ENCODE results near the gene FAM241B. TPM values are rescaled to one million over a fixed set of nuclear protein-coding genes. Genes with fewer than 3 reads are reported as not detected.
A peak's percentile ranks its signal among the peaks of the same experiment; 100 is the strongest.

Gene FAM241B
- total RNA-seq, 2 experiments from 2014 or later, result 11.1 to 12.3 TPM

- CTCF ChIA-PET, result interaction anchor here (2.2 to 2.7 kb wide), 2 partner anchors 9 to 17 kb away, joined by 9 to 12 read pairs; partner anchors contain the start of gene FAM241B
- intact Hi-C loops (cut with micrococcal nuclease), result no loop called here
- no peaks in the 10 kb centered on the region for H3K27me3 Mint-ChIP-seq (ENCODE audit: low read depth)
- H3K36me3 Mint-ChIP-seq (ENCODE audit: low read depth), result peaks cover 1% of the 10 kb centered on the region
- no peak overlapping the region for H3K4me3 Mint-ChIP-seq
- peaks cover 14% of the 10 kb centered on the region for H3K9me3 Mint-ChIP-seq
- DNase-seq, result no peak
- H3K4me1 Mint-ChIP-seq (ENCODE audit: low read depth), result peaks cover 30% of the 10 kb centered on the region
- H3K27ac Mint-ChIP-seq, result no peak overlapping the region
These were observed 9.4 kb upstream of the FAM241B start for GRCh38 chr10:69620625-69621024.

DNA sequence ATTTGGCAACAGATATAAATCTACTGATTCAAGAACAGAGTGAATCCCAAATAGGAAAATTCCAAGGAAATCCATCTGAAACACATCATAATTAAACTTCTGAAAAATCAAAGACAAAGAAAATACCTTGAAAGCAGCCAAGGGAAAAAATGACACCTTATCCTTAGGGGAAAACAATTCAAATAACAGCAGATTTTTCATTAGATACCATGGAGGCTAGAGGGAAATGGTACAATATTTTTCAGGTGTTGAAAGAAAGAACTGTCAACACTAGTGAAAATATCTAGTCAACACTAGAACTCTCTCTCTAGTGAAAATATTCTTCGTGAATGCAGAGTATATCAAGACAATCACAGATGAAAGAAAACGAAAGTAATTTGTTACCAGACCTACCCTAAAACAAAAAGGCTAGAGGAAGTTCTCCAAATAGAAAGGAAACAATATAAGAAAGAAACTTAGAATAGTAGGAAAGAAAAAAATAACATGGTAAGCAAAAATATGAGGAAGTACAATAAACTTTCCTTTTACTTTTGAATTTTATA, 5.7 kb upstream of the FAM241B start:
- intact Hi-C loops (cut with micrococcal nuclease), result no loop called here
- CTCF ChIA-PET, result no interaction called here
- DNase-seq, result no peak
- H3K27me3 Mint-ChIP-seq (ENCODE audit: low read depth), result no peaks in the 10 kb centered on the region
- peaks cover 30% of the 10 kb centered on the region for H3K4me1 Mint-ChIP-seq (ENCODE audit: low read depth)
- peaks cover 1% of the 10 kb centered on the region for H3K36me3 Mint-ChIP-seq (ENCODE audit: low read depth)
- H3K4me3 Mint-ChIP-seq, result no peak overlapping the region
- H3K27ac Mint-ChIP-seq, result no peak overlapping the region
- H3K9me3 Mint-ChIP-seq, result peaks cover 14% of the 10 kb centered on the region

- H3K27ac Mint-ChIP-seq, result no peak overlapping the region
- no peak for DNase-seq
- intact Hi-C loops (cut with micrococcal nuclease), result no loop called here
- peaks cover 1% of the 10 kb centered on the region for H3K36me3 Mint-ChIP-seq (ENCODE audit: low read depth)
- H3K4me1 Mint-ChIP-seq (ENCODE audit: low read depth), result peaks cover 20% of the 10 kb centered on the region
- H3K4me3 Mint-ChIP-seq, result no peak overlapping the region
- peaks cover 14% of the 10 kb centered on the region for H3K9me3 Mint-ChIP-seq
- CTCF ChIA-PET, result interaction anchor here (0.6 to 1.7 kb wide), 4 partner anchors 8 to 1132 kb away, joined by 3 to 4 read pairs (median 4); no protein-coding TSS in a partner anchor
- H3K27me3 Mint-ChIP-seq (ENCODE audit: low read depth), result no peaks in the 10 kb centered on the region
These were observed 3.2 kb upstream of the FAM241B start for GRCh38 chr10:69626826-69627225.

GRCh38 chr10:69628891-69629290, 1.2 kb upstream of the FAM241B start:
- H3K9me3 Mint-ChIP-seq, result peaks cover 8% of the 10 kb centered on the region
- no peak overlapping the region for H3K27ac Mint-ChIP-seq
- peaks cover 3% of the 10 kb centered on the region for H3K36me3 Mint-ChIP-seq (ENCODE audit: low read depth)
- CTCF ChIA-PET, result interaction anchor here (0.7 to 1.7 kb wide), 12 partner anchors 9 to 120 kb away, joined by 3 to 12 read pairs (median 4); partner anchors contain the start of gene NEUROG3
- peaks cover 12% of the 10 kb centered on the region for H3K4me1 Mint-ChIP-seq (ENCODE audit: low read depth)
- no peaks in the 10 kb centered on the region for H3K27me3 Mint-ChIP-seq (ENCODE audit: low read depth)
- no peak for DNase-seq
- H3K4me3 Mint-ChIP-seq, result no peak overlapping the region
- intact Hi-C loops (cut with micrococcal nuclease), result no loop called here

DNA sequence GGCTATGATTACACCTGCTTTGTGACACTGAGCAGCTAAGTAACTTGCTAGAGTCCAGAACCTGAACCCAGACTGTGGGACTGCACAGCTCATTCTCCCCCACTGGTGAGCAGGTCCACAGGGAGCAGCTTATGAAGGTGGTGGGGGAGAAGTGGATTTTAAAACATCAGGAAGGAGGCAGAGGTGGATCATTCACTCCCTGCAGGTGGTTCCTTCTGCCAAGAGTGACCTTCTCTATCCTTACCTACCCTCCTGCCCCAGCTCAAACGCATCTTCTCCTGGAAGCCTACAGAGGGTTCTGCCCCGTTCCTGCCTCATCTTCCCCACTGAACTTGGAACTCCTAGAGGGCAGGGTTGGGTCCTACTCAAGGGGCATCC, 539 bp upstream of the FAM241B start:
- no peak overlapping the region for H3K27ac Mint-ChIP-seq
- intact Hi-C loops (cut with micrococcal nuclease), result no loop called here
- H3K4me1 Mint-ChIP-seq (ENCODE audit: low read depth), result peaks cover 6% of the 10 kb centered on the region
- no peaks in the 10 kb centered on the region for H3K27me3 Mint-ChIP-seq (ENCODE audit: low read depth)
- H3K36me3 Mint-ChIP-seq (ENCODE audit: low read depth), result peaks cover 2% of the 10 kb centered on the region
- CTCF ChIA-PET, result interaction anchor here (0.7 to 1.7 kb wide), 12 partner anchors 8 to 120 kb away, joined by 3 to 12 read pairs (median 4); partner anchors contain the start of gene NEUROG3
- DNase-seq, result no peak
- peak overlapping the region; percentile 72 for H3K4me3 Mint-ChIP-seq
- peaks cover 4% of the 10 kb centered on the region for H3K9me3 Mint-ChIP-seq

GRCh38 chr10:69630651-69631400, 779 bp downstream of the FAM241B start:
- CTCF ChIA-PET, result interaction anchor here (1.5 to 2.1 kb wide), 2 partner anchors 9 to 86 kb away, joined by 3 to 11 read pairs; no protein-coding TSS in a partner anchor
- Mint-ChIP-seq H3K4me1 (ENCODE audit: low read depth) (peaks cover 5% of the 10 kb centered on the region), H3K27me3 (ENCODE audit: low read depth) (no peaks in the 10 kb centered on the region), H3K9me3 (no peaks in the 10 kb centered on the region), H3K4me3 (peak overlapping the region; percentile 67), H3K27ac (no peak overlapping the region), H3K36me3 (ENCODE audit: low read depth) (peaks cover 2% of the 10 kb centered on the region)
- no peak for DNase-seq
- intact Hi-C loops (cut with micrococcal nuclease), result loop anchor here (2.0 kb wide), 1 partner anchor 222 kb away; no protein-coding TSS in a partner anchor

DNA sequence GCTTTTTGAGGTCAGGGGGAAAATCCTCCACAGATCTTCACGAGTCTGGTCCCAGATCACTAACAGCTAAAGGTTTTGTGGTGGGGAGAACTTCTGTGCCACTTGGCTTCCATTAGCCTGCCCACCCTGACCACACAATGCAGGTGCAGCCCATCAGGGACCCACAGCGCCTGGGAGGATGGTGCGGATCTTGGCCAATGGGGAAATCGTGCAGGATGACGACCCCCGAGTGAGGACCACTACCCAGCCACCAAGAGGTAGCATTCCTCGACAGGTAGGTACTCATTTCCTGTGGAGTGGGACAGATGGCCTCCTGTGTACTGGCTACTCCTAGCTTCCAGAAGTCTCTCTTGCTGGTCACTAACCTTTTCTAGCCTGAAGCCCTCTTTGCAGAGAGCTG, 1.5 kb downstream of the FAM241B start:
- Mint-ChIP-seq H3K4me1 (ENCODE audit: low read depth) (peaks cover 5% of the 10 kb centered on the region), H3K36me3 (ENCODE audit: low read depth) (peaks cover 2% of the 10 kb centered on the region), H3K9me3 (no peaks in the 10 kb centered on the region), H3K27ac (no peak overlapping the region), H3K4me3 (peak overlapping the region; percentile 67), H3K27me3 (ENCODE audit: low read depth) (no peaks in the 10 kb centered on the region)
- DNase-seq, result no peak
- CTCF ChIA-PET, result interaction anchor here (0.9 to 2.1 kb wide), 4 partner anchors 9 to 125 kb away, joined by 3 to 11 read pairs (median 4); no protein-coding TSS in a partner anchor
- intact Hi-C loops (cut with micrococcal nuclease), result loop anchor here (2.0 kb wide), 1 partner anchor 223 kb away; no protein-coding TSS in a partner anchor

GRCh38 chr10:69632516-69633199, 2.6 kb downstream of the FAM241B start:
- no peak for DNase-seq
- no peaks in the 10 kb centered on the region for H3K27me3 Mint-ChIP-seq (ENCODE audit: low read depth)
- H3K36me3 Mint-ChIP-seq (ENCODE audit: low read depth), result peaks cover 2% of the 10 kb centered on the region
- H3K27ac Mint-ChIP-seq, result no peak overlapping the region
- intact Hi-C loops (cut with micrococcal nuclease), result no loop called here
- CTCF ChIA-PET, result interaction anchor here (0.9 to 13.1 kb wide), 5 partner anchors 7 to 126 kb away, joined by 3 to 322 read pairs (median 6); no protein-coding TSS in a partner anchor
- H3K4me3 Mint-ChIP-seq, result no peak overlapping the region
- no peaks in the 10 kb centered on the region for H3K9me3 Mint-ChIP-seq
- peaks cover 5% of the 10 kb centered on the region for H3K4me1 Mint-ChIP-seq (ENCODE audit: low read depth)

GRCh38 chr10:69633673-69634635, 3.9 kb downstream of the FAM241B start:
- Mint-ChIP-seq H3K4me1 (ENCODE audit: low read depth) (peaks cover 5% of the 10 kb centered on the region), H3K27me3 (ENCODE audit: low read depth) (no peaks in the 10 kb centered on the region), H3K9me3 (no peaks in the 10 kb centered on the region), H3K27ac (no peak overlapping the region), H3K36me3 (ENCODE audit: low read depth) (peaks cover 2% of the 10 kb centered on the region), H3K4me3 (no peak overlapping the region)
- intact Hi-C loops (cut with micrococcal nuclease), result no loop called here
- CTCF ChIA-PET, result interaction anchor here (0.6 to 13.1 kb wide), 3 partner anchors 14 to 118 kb away, joined by 4 to 322 read pairs (median 4); no protein-coding TSS in a partner anchor
- DNase-seq, result no peak

DNA sequence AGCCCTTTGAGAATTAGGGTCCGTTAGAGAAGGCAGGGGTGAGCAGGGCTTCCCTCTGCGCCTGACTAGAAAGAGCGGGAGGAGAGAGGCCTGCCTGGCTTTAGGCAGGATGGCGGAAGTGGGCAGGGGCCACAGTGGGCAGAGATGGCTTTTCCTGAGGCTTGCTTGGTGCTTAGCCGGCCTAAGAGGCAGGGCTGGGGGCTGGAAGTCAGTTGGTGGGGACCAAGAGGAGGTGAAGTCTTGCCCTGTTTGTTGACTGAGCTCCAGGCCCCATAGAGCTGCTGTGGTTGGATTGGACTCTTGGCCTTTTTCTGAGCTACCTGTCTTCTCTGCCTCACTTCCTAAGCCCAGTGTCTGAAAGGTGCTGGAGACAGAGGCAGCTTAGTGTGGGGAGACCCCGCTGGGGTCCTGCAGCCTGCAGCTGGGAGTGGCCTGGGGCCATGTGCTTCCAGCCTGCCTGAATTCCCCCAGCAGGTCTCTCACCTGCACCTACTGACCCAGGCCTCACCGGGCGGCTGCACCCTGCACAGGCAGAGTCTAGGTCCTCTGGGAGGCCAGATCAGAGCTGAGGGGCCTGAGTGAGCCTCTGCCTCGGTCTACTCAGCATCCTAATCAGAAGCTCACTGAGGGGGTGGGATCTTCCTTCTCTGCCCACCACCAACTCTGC, 4.8 kb downstream of the FAM241B start:
- CTCF ChIA-PET, result interaction anchor here (0.6 to 13.1 kb wide), 7 partner anchors 9 to 227 kb away, joined by 3 to 322 read pairs (median 4); no protein-coding TSS in a partner anchor
- DNase-seq, result no peak
- H3K27ac Mint-ChIP-seq, result no peak overlapping the region
- no peaks in the 10 kb centered on the region for H3K27me3 Mint-ChIP-seq (ENCODE audit: low read depth)
- peaks cover 2% of the 10 kb centered on the region for H3K36me3 Mint-ChIP-seq (ENCODE audit: low read depth)
- H3K4me1 Mint-ChIP-seq (ENCODE audit: low read depth), result peaks cover 5% of the 10 kb centered on the region
- H3K9me3 Mint-ChIP-seq, result no peaks in the 10 kb centered on the region
- intact Hi-C loops (cut with micrococcal nuclease), result no loop called here
- H3K4me3 Mint-ChIP-seq, result no peak overlapping the region
